Lower leg skin (tissue), 4 donors: ENCODE data around the gene ABHD16A. TPM values are rescaled to one million over a fixed set of nuclear protein-coding genes. Genes with fewer than 3 reads are reported as not detected.
A peak's percentile ranks its signal among the peaks of the same experiment; 100 is the strongest.

ENCODE experiments used
- DNase-seq, 2 donors: peaks; one replicate each; pipeline ENCODE4 v3.0.0-alpha.2; 2019; ENCODE audit warnings: low spot score in 2 of 2
- H3K4me3 ChIP-seq: fragments of 200-600 bp; sonication (generic); 2 replicates; pipeline ENCODE4 v1.5.1; 2017; ENCODE audit warnings: mild to moderate bottlenecking, low read depth; ENCODE audit not compliant: poor library complexity, severe bottlenecking
- CTCF ChIP-seq, 3 donors: fragments of 450-650 bp; IDR thresholded peaks; one replicate each; pipeline ENCODE4 v1.5.1; 2016; ENCODE audit warnings: antibody characterized with exemption in 3 of 3, mild to moderate bottlenecking in 3 of 3, moderate library complexity in 2 of 3
- POLR2A ChIP-seq, 2 donors: fragments of 450-650 bp; IDR thresholded peaks; one replicate each; pipeline ENCODE4 v1.6.1; 2016 to 2017; ENCODE audit warnings: antibody characterized with exemption in 2 of 2, mild to moderate bottlenecking in 1 of 2, moderate library complexity in 1 of 2
- WGBS, 2 donors: methylation state at CpG; one replicate each; pipeline ENCODE4 v1.1.5; 2018; 5-methylcytosine and 5-hydroxymethylcytosine counted together
- intact Hi-C: fragments of 100-400 bp; cut with DNase I; formaldehyde crosslinking; loops from one replicate; pipeline ENCODE4 v1.15.0; 2023; ENCODE audit warnings: low total_unique reads
- total RNA-seq, 4 donors: library from RNA; depleted of rRNA; stranded (reverse); fragments of >200 nt; gene quantifications; one replicate each; pipeline ENCODE4 v1.1.0, GENCODE V29; 2016

The ABHD16A gene
- total RNA-seq, result 10 to 100 TPM; 49.9 to 61.8 (median 52.0) TPM

- TF ChIP-seq CTCF (IDR thresholded peaks at IDR 0.05) (peak in 1 of 3 donors; percentile 51), POLR2A (IDR thresholded peaks at IDR 0.05) (peak in 1 of 2 donors; percentile 94)
- peak within 1 kb of the TSS; percentile 73 for H3K4me3 ChIP-seq
- WGBS, 2 donors, result 1% methylated on average over 42 to 54 of the region's 54 CpGs
- peak; percentile 98 to 100 for DNase-seq
- intact Hi-C loops, result no loop called here
These were observed at the start of gene ABHD16A for GRCh38 chr6:31702819-31703716. ABHD16A (minus strand) TSS chr6:31703324; CDS start chr6:31703281, 43 bp downstream.

GRCh38 chr6:31752739-31753319 lies 49.7 kb upstream of the ABHD16A start:
- 73 to 78% methylated on average over 8 of the region's 8 CpGs for WGBS, 2 donors
- H3K4me3 ChIP-seq, result no peak overlapping the region
- intact Hi-C loops, result no loop called here
- no peak for TF ChIP-seq POLR2A (IDR thresholded peaks at IDR 0.05)
- TF ChIP-seq CTCF (IDR thresholded peaks at IDR 0.05), result no peak
- no peak for DNase-seq

GRCh38 chr6:31750411-31751022 lies 47.4 kb upstream of the ABHD16A start:
- TF ChIP-seq CTCF (IDR thresholded peaks at IDR 0.05), result no peak
- TF ChIP-seq POLR2A (IDR thresholded peaks at IDR 0.05), result no peak
- no peak for DNase-seq
- no peak overlapping the region for H3K4me3 ChIP-seq
- intact Hi-C loops, result no loop called here
- 84 to 90% methylated on average over 7 of the region's 7 CpGs for WGBS, 2 donors

DNA sequence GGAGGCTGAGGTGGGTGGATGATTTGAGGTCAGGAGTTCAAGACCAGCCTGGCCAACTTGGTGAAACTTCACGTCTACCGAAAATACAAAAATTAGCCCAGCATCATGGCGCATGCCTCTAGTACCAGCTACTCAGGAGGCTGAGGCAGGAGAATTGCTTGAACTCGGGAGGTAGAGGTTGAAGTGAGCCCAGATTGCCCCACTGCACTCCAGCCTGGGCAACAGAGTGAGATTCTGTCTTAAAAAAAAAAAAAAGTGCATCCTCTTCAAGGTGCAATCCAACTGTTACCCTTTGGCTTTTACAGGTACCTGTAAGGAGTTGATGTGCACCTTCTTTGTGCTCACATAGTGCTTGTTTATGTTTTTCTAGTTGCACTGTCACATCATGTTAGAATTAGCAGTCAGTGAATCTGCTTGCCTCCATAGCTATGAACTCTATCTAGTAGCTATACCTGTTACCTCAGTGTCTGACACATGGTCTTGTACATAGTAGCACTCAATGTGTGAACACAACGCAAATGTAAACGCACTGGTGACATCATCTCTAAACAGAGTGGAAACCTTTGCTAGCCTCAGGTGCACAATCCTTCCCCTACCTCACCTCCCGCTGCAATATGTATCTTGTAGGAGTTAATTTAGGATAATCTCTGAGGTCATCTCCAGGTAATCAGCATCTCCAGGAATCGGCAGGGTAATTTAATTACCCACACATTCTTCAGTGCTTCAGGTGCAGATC lies 46.3 kb upstream of the ABHD16A start:
- no peak overlapping the region for H3K4me3 ChIP-seq
- intact Hi-C loops, result no loop called here
- no peak for DNase-seq
- TF ChIP-seq POLR2A (IDR thresholded peaks at IDR 0.05), result no peak
- TF ChIP-seq CTCF (IDR thresholded peaks at IDR 0.05), result no peak
- WGBS, 2 donors, result 90 to 91% methylated on average over 8 of the region's 8 CpGs

DNA sequence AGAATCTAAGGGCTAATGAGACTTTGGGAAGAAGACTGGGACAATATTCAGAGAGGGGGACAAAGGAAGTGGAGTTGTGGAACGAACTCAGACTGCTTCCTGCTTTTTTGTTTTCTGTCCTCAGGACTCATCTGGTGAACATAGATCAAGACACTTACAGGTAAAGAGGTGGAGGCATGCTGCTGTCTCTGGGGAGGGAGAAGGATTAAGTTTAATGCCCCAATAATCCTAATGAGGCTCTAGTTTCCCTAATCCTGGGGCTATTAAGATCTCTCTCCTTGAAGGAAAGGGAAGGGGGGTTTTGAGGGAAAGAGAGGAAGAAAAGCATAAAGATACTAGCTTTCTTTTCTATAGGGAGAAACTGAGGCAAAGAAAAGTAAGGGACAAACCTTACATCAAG lies 41.3 kb upstream of the ABHD16A start:
- TF ChIP-seq CTCF (IDR thresholded peaks at IDR 0.05), result no peak
- 50 to 68% methylated on average over 1 of the region's 1 CpG for WGBS, 2 donors

More for the DNA sequence above, 41.3 kb upstream of the ABHD16A start:
- intact Hi-C loops, result no loop called here
- no peak overlapping the region for H3K4me3 ChIP-seq
- no peak for DNase-seq
